Kidney epithelial cell (primary cell): Measurements from ENCODE around the gene NOX1. TPM values are rescaled to one million over a fixed set of nuclear protein-coding genes. Genes with fewer than 3 reads are reported as not detected.

ENCODE experiments used
- DNase-seq: peaks from one replicate; pipeline ENCODE4 v3.0.0-alpha.2; 2010; ENCODE audit warnings: low read depth
- H3K27me3 ChIP-seq: 2 replicates; pipeline ENCODE4 v1.6.0; 2011; ENCODE audit warnings: low read length; ENCODE audit not compliant: control insufficient read depth, insufficient read depth
- H3K36me3 ChIP-seq: 2 replicates; pipeline ENCODE4 v1.5.1; 2011; ENCODE audit warnings: low read length; ENCODE audit not compliant: control insufficient read depth, insufficient read depth
- H3K4me3 ChIP-seq: 2 replicates; pipeline ENCODE4 v1.5.1; 2011; ENCODE audit warnings: low read depth, mild to moderate bottlenecking, control low read depth, low read length
- CTCF ChIP-seq: IDR thresholded peaks from 2 replicates; pipeline ENCODE4 v1.5.1; 2011; ENCODE audit warnings: mild to moderate bottlenecking, moderate library complexity, low read length, control low read depth, inconsistent platforms; ENCODE audit not compliant: insufficient read depth, poor library complexity, severe bottlenecking
- total RNA-seq: library from RNA; depleted of rRNA; stranded (reverse); fragments of >200 nt; gene quantifications from 2 replicates; pipeline ENCODE4 v1.2.3, GENCODE V29; 2015

NOX1 gene
- total RNA-seq: not detected in 2 replicates

- no peaks in the 10 kb centered on the region for H3K36me3 ChIP-seq
- no peak within 1 kb of the TSS for H3K4me3 ChIP-seq
- no peak for TF ChIP-seq CTCF
- no peak for DNase-seq
- H3K27me3 ChIP-seq: no peaks in the 10 kb centered on the region
Observed at GRCh38 chrX:100874325-100874724, at the start of gene NOX1. NOX1 (minus strand) TSS chrX:100874359; CDS start chrX:100874139, 220 bp downstream.

- Histone ChIP-seq H3K27me3 (no peaks in the 10 kb centered on the region), H3K4me3 (no peak overlapping the region), H3K36me3 (no peaks in the 10 kb centered on the region)
- DNase-seq: no peak
- no peak for TF ChIP-seq CTCF
Observed at GRCh38 chrX:100915562-100915961, 41.4 kb upstream of the NOX1 start.

- Histone ChIP-seq H3K36me3 (no peaks in the 10 kb centered on the region), H3K27me3 (no peaks in the 10 kb centered on the region), H3K4me3 (no peak overlapping the region)
- no peak for TF ChIP-seq CTCF
- DNase-seq: no peak
Observed at GRCh38 chrX:100913111-100913510, 39.0 kb upstream of the NOX1 start.

GRCh38 chrX:100911731-100912130 is 37.6 kb upstream of the NOX1 start:
- no peak for TF ChIP-seq CTCF
- H3K36me3 ChIP-seq: no peaks in the 10 kb centered on the region
- no peak for DNase-seq
- no peaks in the 10 kb centered on the region for H3K27me3 ChIP-seq
- H3K4me3 ChIP-seq: no peak overlapping the region

- Histone ChIP-seq H3K36me3 (no peaks in the 10 kb centered on the region), H3K4me3 (no peak overlapping the region), H3K27me3 (no peaks in the 10 kb centered on the region)
- no peak for DNase-seq
- TF ChIP-seq CTCF: no peak
Observed at GRCh38 chrX:100905620-100906019, 31.5 kb upstream of the NOX1 start.

GRCh38 chrX:100904433-100904832 is 30.3 kb upstream of the NOX1 start:
- Histone ChIP-seq H3K27me3 (no peaks in the 10 kb centered on the region), H3K4me3 (no peak overlapping the region), H3K36me3 (no peaks in the 10 kb centered on the region)
- no peak for TF ChIP-seq CTCF
- DNase-seq: no peak
